ENCODE data around the gene ASH1L.
"Not testable (repeated sequence)": the region's sequence is repeated elsewhere in the genome, so short reads cannot be mapped to it uniquely, and the experiment has no call there.

The ASH1L gene

DNA sequence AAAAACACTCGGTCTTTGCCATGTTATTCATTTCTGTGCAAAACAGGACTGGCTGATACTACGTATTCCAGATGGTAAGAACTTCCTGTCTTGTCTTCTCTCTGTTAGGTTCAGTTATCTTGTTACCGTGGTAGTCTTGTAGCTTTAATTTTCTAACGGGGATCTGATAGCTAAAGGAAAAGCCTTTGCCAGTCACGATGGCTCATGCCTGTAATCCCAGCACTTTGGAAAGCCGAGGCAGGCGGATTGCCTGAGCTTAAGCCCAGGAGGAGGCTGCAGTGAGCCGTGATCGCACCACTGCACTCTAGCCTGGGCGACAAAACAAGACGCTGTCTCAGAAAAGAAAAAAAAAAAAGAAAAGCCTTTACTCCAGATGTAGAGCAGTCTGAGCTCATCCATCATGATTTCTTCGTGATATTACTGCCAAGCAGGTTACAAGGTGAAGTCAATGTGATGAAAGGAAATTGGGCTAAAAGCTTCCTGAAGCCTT is 36.3 kb upstream of the ASH1L start:
- DNase-seq, result peak; percentile 96
- H3K4me3 ChIP-seq (ENCODE audit: low read depth, low read length), result peak overlapping the region; percentile 44
- H3K36me3 ChIP-seq, result no peaks in the 10 kb centered on the region
- no peaks in the 10 kb centered on the region for H3K27me3 ChIP-seq (ENCODE audit: insufficient read depth, low read depth, severe bottlenecking)
- TF ChIP-seq, protein P1, sequence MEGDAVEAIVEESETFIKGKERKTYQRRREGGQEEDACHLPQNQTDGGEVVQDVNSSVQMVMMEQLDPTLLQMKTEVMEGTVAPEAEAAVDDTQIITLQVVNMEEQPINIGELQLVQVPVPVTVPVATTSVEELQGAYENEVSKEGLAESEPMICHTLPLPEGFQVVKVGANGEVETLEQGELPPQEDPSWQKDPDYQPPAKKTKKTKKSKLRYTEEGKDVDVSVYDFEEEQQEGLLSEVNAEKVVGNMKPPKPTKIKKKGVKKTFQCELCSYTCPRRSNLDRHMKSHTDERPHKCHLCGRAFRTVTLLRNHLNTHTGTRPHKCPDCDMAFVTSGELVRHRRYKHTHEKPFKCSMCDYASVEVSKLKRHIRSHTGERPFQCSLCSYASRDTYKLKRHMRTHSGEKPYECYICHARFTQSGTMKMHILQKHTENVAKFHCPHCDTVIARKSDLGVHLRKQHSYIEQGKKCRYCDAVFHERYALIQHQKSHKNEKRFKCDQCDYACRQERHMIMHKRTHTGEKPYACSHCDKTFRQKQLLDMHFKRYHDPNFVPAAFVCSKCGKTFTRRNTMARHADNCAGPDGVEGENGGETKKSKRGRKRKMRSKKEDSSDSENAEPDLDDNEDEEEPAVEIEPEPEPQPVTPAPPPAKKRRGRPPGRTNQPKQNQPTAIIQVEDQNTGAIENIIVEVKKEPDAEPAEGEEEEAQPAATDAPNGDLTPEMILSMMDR (IDR thresholded peaks at IDR 0.05; ENCODE audit: low read depth, low read length), result peak; percentile 45; the same call in 1 of the 2 replicates
- H3K27ac ChIP-seq, result peak overlapping the region; percentile 64
- no peaks in the 10 kb centered on the region for H3K9me3 ChIP-seq (ENCODE audit: severe bottlenecking)

DNA sequence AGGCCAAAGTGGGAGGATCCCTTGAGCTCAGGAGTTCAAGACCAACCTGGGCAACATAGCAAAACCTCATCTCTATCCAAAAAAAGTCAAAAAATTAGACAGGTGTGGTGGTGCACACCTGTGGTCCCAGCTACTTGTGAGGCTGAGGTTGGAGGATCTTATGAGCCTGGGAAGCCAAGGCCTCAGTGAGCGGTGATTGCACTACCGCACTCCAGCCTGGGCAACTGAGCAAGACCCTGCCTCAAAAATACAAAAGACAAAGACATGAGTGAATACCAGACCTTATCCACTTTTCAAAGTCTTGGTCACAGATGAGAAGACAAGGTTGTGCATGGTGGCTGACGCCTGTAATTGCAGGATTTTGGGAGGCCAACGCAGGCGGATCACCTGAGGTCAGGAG is 34.3 kb upstream of the ASH1L start:
- H3K9me3 ChIP-seq (ENCODE audit: severe bottlenecking), result no peaks in the 10 kb centered on the region
- H3K4me3 ChIP-seq (ENCODE audit: low read depth, low read length), result no peak overlapping the region
- H3K36me3 ChIP-seq, result no peaks in the 10 kb centered on the region
- H3K27me3 ChIP-seq (ENCODE audit: insufficient read depth, low read depth, severe bottlenecking), result no peaks in the 10 kb centered on the region
- DNase-seq, result no peak
- TF ChIP-seq, protein P1 (IDR thresholded peaks at IDR 0.05; ENCODE audit: low read depth, low read length), result no peak
- no peak overlapping the region for H3K27ac ChIP-seq

DNA sequence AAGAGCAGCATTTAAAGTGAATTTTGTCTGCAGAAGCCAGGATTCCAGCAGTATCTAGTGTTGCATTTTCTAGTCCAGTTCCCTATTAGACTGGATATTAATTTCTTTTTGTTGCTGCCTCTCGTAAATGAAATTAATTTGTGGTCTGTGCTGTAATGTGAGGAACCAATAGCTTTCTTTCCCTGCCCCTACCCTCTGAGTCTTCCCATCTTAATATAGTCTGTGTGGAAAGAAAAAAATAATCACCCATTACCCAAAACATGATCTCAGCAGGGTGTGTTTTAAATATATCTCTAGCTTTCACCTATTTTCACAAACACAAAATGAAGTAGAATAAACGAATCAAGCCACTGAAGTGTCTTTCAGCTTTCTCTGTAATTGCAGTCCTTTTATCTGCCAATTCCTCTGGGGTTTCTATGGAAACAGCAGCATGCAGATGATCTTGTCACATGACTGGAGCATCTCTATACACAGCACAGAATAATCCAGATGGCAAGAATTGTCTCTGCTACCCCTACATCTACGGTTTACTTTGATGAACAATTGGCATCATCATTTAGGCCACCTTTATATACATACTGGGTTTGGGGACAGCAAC is 33.4 kb upstream of the ASH1L start:
- not testable (repeated sequence) for H3K4me3 ChIP-seq (ENCODE audit: low read depth, low read length); H3K27ac ChIP-seq; DNase-seq; H3K27me3 ChIP-seq (ENCODE audit: insufficient read depth, low read depth, severe bottlenecking); H3K9me3 ChIP-seq (ENCODE audit: severe bottlenecking); H3K36me3 ChIP-seq

DNA sequence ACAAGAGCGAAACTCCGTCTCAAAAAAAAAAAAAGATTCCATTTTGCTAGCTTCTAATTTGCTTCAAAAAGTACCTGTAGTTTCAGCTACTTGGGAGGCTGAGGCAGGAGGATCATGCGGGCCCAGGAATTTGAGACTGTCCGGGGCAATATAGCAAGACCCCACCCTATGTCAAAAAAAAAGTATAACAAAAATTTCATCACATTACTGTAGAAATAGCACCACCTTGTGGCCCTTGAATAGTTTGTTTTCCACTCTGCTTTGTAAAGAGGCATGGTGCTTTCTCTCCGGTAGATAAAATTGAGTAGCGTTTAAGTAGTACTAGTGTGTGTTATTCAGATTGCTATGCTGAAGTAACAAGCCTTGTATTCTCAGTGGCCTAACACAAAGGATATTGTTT is 29.2 kb upstream of the ASH1L start:
- Histone ChIP-seq H3K27ac (no peak overlapping the region), H3K27me3 (ENCODE audit: insufficient read depth, low read depth, severe bottlenecking) (no peaks in the 10 kb centered on the region), H3K9me3 (ENCODE audit: severe bottlenecking) (no peaks in the 10 kb centered on the region), H3K4me3 (ENCODE audit: low read depth, low read length) (no peak overlapping the region), H3K36me3 (no peaks in the 10 kb centered on the region)
- TF ChIP-seq, protein P1 (IDR thresholded peaks at IDR 0.05; ENCODE audit: low read depth, low read length), result peak; percentile 45; the same call in 1 of the 2 replicates
- DNase-seq, result peak; percentile 47

DNA sequence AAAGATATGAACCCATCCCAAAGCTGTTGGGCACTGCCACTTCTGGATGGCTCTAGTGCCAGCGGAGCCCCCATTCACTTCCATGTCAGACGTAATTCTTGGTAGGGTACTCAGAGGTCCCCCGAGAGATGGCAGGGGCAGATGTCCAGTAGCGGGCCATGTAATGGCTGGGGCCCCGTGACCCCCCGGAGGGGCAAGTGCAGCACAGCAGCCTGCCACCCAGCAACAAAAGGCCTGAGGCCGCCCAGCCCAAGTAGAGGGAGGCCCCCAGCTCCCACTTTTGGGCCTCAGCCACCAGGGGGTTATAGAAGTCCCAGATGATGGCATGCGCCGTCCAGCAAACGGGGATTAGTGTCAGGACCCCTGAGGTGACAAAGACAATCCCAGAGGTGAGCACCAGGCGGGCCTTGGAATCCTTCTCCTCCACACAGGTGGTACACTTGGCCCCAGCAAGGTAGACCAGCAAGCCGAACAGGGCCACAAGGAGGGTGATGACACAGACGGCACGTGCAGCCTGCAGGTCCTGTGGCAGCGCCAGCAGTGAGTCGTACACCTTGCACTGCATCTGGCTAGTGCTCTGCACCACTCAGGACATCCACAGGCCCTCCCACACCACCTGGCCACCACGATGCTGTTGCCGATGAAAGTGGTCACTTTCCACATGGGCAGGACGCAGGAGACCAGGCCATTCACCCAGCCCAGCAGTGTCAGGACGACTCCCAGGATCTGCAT is 28.1 kb upstream of the ASH1L start:
- not testable (repeated sequence) for H3K36me3 ChIP-seq; H3K4me3 ChIP-seq (ENCODE audit: low read depth, low read length); H3K27me3 ChIP-seq (ENCODE audit: insufficient read depth, low read depth, severe bottlenecking); H3K9me3 ChIP-seq (ENCODE audit: severe bottlenecking); H3K27ac ChIP-seq
- DNase-seq, result peak; percentile 19

DNA sequence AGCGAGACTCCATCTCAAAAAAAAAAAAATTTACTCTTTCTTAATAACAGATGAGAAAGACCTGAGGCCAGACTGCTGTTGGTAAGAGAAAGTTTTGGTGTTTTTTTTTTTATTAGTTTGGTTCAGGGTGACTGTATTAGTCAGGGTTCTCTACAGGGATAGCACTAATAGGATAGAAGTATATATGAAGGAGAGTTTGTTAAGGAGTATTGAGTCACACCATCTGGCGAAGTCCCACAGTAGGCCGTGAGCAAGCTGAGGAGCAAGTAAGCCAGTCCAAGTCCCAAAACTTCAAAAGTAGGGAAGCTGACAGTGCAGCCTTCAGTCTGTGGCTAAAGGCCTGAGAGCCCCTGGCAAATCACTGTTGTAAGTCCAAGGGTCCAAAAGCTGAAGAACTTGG is 26.7 kb upstream of the ASH1L start:
- not testable (repeated sequence) for DNase-seq; H3K4me3 ChIP-seq (ENCODE audit: low read depth, low read length); H3K27ac ChIP-seq; H3K9me3 ChIP-seq (ENCODE audit: severe bottlenecking); H3K27me3 ChIP-seq (ENCODE audit: insufficient read depth, low read depth, severe bottlenecking); H3K36me3 ChIP-seq

DNA sequence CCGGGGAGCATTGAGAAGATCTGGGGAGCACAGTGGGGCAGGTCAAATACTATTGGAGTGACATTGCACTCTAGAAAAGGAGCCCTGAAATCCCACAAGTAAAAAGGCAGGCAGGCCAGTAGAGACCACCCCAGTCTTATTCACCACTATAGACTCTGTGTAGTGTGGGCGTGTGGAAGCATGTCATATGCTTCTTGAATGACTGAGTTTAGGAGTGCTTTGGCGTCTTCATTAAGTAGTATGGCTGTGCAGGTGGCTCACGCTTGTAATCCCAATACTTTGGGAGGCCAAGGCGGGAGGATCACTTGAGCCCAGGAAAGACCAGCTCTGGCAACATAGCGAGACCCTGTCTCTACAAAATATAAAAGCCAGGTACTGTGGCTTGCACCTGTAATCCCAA is 21.2 kb upstream of the ASH1L start:
- not testable (repeated sequence) for H3K36me3 ChIP-seq; H3K9me3 ChIP-seq (ENCODE audit: severe bottlenecking); H3K27ac ChIP-seq; H3K4me3 ChIP-seq (ENCODE audit: low read depth, low read length); H3K27me3 ChIP-seq (ENCODE audit: insufficient read depth, low read depth, severe bottlenecking); DNase-seq

DNA sequence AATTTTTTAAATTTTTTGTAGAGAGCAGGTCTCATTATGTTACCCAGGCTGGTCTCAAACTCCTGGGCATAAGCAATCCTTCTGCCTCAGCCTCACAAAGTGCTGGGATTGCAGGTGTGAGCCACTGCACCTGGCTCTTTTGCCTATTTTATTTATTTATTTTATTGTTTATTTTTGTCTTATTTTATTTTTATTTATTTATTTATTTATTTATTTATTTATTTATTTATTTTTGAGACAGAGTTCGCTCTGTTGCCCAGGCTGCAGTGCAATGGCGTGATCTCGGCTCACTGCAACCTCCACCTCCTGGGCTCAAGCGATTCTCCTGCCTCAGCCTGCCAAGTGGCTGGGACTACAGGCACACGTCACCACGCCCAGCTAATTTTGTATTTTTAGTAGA is 13.0 kb upstream of the ASH1L start:
- not testable (repeated sequence) for H3K27ac ChIP-seq; H3K27me3 ChIP-seq (ENCODE audit: insufficient read depth, low read depth, severe bottlenecking); H3K36me3 ChIP-seq; H3K9me3 ChIP-seq (ENCODE audit: severe bottlenecking); DNase-seq; H3K4me3 ChIP-seq (ENCODE audit: low read depth, low read length)
